HG03108 (cell line): Measurements from ENCODE around the gene MAF.

Source experiments
- ATAC-seq: cut with Tn5 transposase; IDR thresholded peaks from one replicate; pipeline ENCODE4 v1.9.1; 2021; ENCODE audit warnings: moderate library complexity; ENCODE audit not compliant: unreplicated experiment

The MAF gene

GRCh38 chr16:79550373-79550772 is 50.2 kb downstream of the MAF start:
- no peak for ATAC-seq

GRCh38 chr16:79547085-79547484 is 53.5 kb downstream of the MAF start:
- no peak for ATAC-seq
